ENCODE results near the gene RHOD. TPM values are rescaled to one million over a fixed set of nuclear protein-coding genes. Genes with fewer than 3 reads are reported as not detected.

The RHOD gene
- total RNA-seq, 4 donors from 2014 or later, result 27.8 to 85.2 (median 56.8) TPM

DNA sequence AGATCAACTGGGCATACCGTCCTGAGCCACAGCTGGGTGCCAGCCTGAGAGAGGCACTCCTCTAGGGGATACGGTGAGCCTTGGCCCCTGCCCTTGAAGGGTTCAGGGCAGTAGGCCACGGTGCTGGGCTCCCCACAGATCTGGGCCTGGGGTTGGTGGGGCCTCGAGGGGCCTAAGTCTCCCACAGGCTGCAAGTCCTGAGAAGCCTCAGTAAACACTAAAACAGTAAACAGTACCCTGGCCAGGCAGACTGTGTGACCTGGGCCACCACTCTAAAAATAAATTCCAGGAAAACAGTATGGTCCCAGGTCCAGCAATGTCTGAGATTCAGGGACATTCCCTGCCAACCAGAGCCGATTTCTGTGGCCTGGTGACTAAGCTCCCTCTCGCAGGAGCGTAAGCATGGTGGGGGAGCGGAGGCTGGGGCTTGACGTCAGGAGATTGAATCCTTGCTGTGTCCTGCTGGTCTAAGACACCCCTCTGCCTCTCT is 2.3 kb upstream of the RHOD start:
- Histone ChIP-seq H3K27me3 (no peaks in the 10 kb centered on the region), H3K27ac (no peak overlapping the region), H3K4me1 (peaks cover 17 to 25% of the 10 kb centered on the region in 2 donors), H3K4me3 (replicated peaks in 1 of 3) (no peak overlapping the region), H3K9me3 (no peaks in the 10 kb centered on the region), H3K36me3 (no peaks in the 10 kb centered on the region)
- no peak for DNase-seq
- 65 to 77% methylated on average over 6 to 9 of the region's 9 CpGs for WGBS, 2 donors
- TF ChIP-seq, protein P1, sequence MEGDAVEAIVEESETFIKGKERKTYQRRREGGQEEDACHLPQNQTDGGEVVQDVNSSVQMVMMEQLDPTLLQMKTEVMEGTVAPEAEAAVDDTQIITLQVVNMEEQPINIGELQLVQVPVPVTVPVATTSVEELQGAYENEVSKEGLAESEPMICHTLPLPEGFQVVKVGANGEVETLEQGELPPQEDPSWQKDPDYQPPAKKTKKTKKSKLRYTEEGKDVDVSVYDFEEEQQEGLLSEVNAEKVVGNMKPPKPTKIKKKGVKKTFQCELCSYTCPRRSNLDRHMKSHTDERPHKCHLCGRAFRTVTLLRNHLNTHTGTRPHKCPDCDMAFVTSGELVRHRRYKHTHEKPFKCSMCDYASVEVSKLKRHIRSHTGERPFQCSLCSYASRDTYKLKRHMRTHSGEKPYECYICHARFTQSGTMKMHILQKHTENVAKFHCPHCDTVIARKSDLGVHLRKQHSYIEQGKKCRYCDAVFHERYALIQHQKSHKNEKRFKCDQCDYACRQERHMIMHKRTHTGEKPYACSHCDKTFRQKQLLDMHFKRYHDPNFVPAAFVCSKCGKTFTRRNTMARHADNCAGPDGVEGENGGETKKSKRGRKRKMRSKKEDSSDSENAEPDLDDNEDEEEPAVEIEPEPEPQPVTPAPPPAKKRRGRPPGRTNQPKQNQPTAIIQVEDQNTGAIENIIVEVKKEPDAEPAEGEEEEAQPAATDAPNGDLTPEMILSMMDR (IDR thresholded peaks at IDR 0.05), result no peak
- TF ChIP-seq POLR2A (IDR thresholded peaks at IDR 0.05), result no peak
- intact Hi-C loops (cut with DNase I), result no loop called here

DNA sequence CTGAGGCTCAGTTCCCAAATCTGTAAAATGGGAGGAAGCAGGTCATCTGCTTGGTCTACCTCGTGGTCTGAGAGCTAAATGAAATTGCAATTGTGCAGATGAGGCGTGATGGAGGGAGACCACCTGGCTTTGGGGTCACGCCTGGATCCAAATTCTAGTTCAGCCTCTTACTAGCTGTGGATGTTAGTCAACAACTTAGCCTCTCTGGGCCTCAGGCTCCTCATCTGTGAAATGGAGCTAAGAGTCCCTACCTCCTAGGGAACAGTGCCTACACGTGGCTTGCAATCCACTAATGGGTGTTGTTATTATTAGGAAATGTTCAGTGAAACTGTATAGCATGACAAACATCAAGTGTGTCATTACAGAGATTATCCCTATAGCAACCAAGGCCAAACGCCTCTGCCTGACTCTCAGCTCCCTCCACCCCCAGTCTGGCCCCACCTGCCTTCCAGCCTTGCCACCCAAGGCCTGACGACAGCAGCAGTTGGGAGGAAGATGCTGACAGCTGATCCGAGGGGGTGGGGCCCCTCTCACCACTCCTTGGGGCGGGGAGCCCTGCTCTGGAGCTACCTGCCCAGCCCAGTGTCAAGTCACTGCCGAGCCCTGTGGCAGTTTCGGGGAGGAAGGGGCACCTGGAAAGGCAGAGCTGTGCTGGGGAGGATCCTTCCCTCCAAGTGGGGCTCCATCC is 1.7 kb upstream of the RHOD start:
- H3K27ac ChIP-seq, result peak overlapping the region in 1 of 3 donors; percentile 6
- DNase-seq, result no peak
- no peaks in the 10 kb centered on the region for H3K27me3 ChIP-seq
- no peaks in the 10 kb centered on the region for H3K9me3 ChIP-seq
- WGBS, 2 donors, result 60 to 66% methylated on average over 8 to 9 of the region's 10 CpGs
- no peak overlapping the region for H3K4me3 ChIP-seq (replicated peaks in 1 of 3)
- intact Hi-C loops (cut with DNase I), result no loop called here
- peaks cover 17 to 25% of the 10 kb centered on the region in 2 donors for H3K4me1 ChIP-seq
- no peak for TF ChIP-seq POLR2A (IDR thresholded peaks at IDR 0.05)
- TF ChIP-seq, protein P1 (IDR thresholded peaks at IDR 0.05), result no peak
- no peaks in the 10 kb centered on the region for H3K36me3 ChIP-seq

DNA sequence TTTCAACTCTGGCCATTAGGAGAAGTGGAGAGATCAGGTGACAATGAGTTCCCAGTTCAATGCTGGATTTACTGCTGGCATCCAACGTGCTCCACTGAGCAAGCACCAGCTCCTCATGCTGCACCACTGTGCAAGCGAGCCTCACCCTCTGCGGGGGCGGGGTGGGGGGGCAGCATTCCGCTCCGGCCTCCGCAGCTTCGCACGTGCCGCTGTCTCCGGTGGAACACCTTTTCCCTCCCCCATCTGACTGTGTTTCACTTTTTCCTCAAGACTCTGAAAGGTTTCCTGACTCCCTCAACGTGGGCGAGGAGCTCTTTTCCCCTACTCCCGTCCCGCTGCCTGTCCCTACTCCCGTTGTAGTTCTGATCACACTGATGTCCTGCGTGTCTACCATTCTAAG is 835 bp upstream of the RHOD start:
- H3K9me3 ChIP-seq, result no peaks in the 10 kb centered on the region
- H3K27me3 ChIP-seq, result no peaks in the 10 kb centered on the region
- H3K27ac ChIP-seq, result peak overlapping the region in 2 of 3 donors; percentile 44 to 62
- no peaks in the 10 kb centered on the region for H3K36me3 ChIP-seq
- peaks cover 17 to 25% of the 10 kb centered on the region in 2 donors for H3K4me1 ChIP-seq
- peak; percentile 72 to 75 for DNase-seq
- TF ChIP-seq, protein P1 (IDR thresholded peaks at IDR 0.05), result no peak
- TF ChIP-seq POLR2A (IDR thresholded peaks at IDR 0.05), result no peak
- H3K4me3 ChIP-seq (replicated peaks in 1 of 3), result peak overlapping the region in 1 of 3 donors; percentile 63
- intact Hi-C loops (cut with DNase I), result no loop called here
- 11 to 28% methylated on average over 17 of the region's 17 CpGs for WGBS, 2 donors

DNA sequence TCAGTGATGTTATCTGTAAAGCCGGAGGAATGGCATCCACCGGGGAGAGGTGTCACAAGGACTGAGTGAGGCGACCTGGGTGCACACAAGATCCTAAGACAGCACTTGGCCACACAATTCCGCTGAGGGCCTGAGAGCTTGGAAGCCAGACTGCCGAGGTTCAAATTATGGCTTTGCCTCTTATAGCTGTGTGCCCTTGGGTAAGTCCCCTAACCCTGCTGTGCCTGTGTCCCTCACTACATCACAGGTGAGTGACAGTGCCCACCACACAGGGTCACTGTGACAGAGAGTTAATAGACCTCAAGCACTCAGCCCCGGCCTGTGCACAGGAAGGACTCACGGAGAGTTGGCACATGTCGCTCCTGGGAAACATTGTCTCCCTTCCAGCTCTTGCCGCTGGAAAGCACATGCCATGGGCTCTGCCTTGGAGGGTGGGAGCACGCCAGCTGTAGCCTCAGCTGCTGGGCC is 592 bp downstream of the RHOD start:
- intact Hi-C loops (cut with DNase I), result no loop called here
- H3K4me1 ChIP-seq, result peaks cover 20 to 29% of the 10 kb centered on the region in 2 donors
- peak overlapping the region; percentile 16 to 73 (median 63) for H3K4me3 ChIP-seq (replicated peaks in 1 of 3)
- TF ChIP-seq POLR2A (IDR thresholded peaks at IDR 0.05), result no peak
- TF ChIP-seq, protein P1 (IDR thresholded peaks at IDR 0.05), result no peak
- WGBS, 2 donors, result 28 to 34% methylated on average over 4 to 7 of the region's 10 CpGs
- no peaks in the 10 kb centered on the region for H3K9me3 ChIP-seq
- no peaks in the 10 kb centered on the region for H3K27me3 ChIP-seq
- H3K36me3 ChIP-seq, result no peaks in the 10 kb centered on the region
- DNase-seq, result peak; percentile 55 to 63
- H3K27ac ChIP-seq, result peak overlapping the region; percentile 44 to 89 (median 62)

DNA sequence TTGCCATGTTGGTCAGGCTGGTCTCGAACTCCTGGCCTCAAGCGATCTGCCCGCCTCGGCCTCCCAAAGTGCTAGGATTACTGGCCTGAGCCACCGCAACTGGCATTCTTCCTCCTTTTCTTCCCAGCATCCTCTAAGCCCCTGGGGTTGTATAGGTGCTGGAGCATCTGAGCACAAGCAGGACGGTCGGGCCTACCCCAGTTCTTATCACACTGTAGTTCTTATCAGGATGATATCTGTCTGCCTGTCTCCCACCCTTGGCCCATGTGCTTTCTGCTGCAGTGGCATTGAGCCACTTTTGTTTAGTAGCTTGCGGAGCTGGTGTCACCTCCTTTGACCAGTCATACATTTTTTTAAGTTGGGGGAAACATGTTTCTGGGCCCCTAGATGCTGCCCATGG is 1.9 kb downstream of the RHOD start:
- intact Hi-C loops (cut with DNase I), result no loop called here
- 81 to 91% methylated on average over 8 of the region's 8 CpGs for WGBS, 2 donors
- Histone ChIP-seq H3K9me3 (no peaks in the 10 kb centered on the region), H3K27ac (no peak overlapping the region), H3K4me1 (peaks cover 20 to 36% of the 10 kb centered on the region in 2 donors), H3K36me3 (no peaks in the 10 kb centered on the region), H3K27me3 (no peaks in the 10 kb centered on the region), H3K4me3 (replicated peaks in 1 of 3) (no peak overlapping the region)
- DNase-seq, result no peak
- no peak for TF ChIP-seq POLR2A (IDR thresholded peaks at IDR 0.05)
- TF ChIP-seq, protein P1 (IDR thresholded peaks at IDR 0.05), result no peak
